Trophoblast cell (in vitro differentiated cells and primary cell): ENCODE measurements around the gene MAN1C1.

Experiments used
- DNase-seq, 2 donors: peaks; one replicate each; pipeline ENCODE4 v3.0.0-alpha.2; 2016
- H2AFZ ChIP-seq: 2 replicates; pipeline ENCODE4 v1.6.1; 2013; ENCODE audit warnings: low read length, moderate library complexity, mild to moderate bottlenecking; ENCODE audit not compliant: insufficient read depth, poor library complexity
- H2AK5ac ChIP-seq: 2 replicates; pipeline ENCODE4 v1.6.1; 2013; ENCODE audit warnings: mild to moderate bottlenecking, low read length
- H2BK120ac ChIP-seq: 2 replicates; pipeline ENCODE4 v1.6.1; 2013; ENCODE audit warnings: low read length, mild to moderate bottlenecking, moderate library complexity; ENCODE audit not compliant: insufficient read depth, poor library complexity
- H2BK12ac ChIP-seq: 2 replicates; pipeline ENCODE4 v1.6.1; 2013; ENCODE audit warnings: mild to moderate bottlenecking, low read length, moderate library complexity
- H2BK5ac ChIP-seq: 2 replicates; pipeline ENCODE4 v1.6.1; 2013; ENCODE audit warnings: low read length, low read depth, moderate library complexity, mild to moderate bottlenecking; ENCODE audit not compliant: poor library complexity
- H3K14ac ChIP-seq: 2 replicates; pipeline ENCODE4 v1.6.1; 2013; ENCODE audit warnings: mild to moderate bottlenecking, low read length
- H3K18ac ChIP-seq: 2 replicates; pipeline ENCODE4 v1.6.1; 2013; ENCODE audit warnings: mild to moderate bottlenecking, low read length
- H3K23ac ChIP-seq: 2 replicates; pipeline ENCODE4 v1.6.1; 2013; ENCODE audit warnings: low read length
- H3K27ac ChIP-seq: 2 replicates; pipeline ENCODE4 v1.5.1; 2013; ENCODE audit warnings: low read depth, mild to moderate bottlenecking, inconsistent platforms, low read length, moderate library complexity
- H3K27me3 ChIP-seq: 2 replicates; pipeline ENCODE4 v1.6.1; 2013; ENCODE audit warnings: inconsistent platforms, mild to moderate bottlenecking, low read length, moderate library complexity; ENCODE audit not compliant: insufficient read depth
- H3K36me3 ChIP-seq, 2 experiments: 1 replicate in 1 of 2; 2 replicates in 1 of 2; pipeline ENCODE4 v1.6.1; 2013; ENCODE audit warnings: low read length in 2 of 2, mild to moderate bottlenecking in 2 of 2, moderate library complexity in 1 of 2; ENCODE audit not compliant: insufficient read depth in 2 of 2, control insufficient read depth in 1 of 2
- H3K4ac ChIP-seq: 2 replicates; pipeline ENCODE4 v1.6.1; 2013; ENCODE audit warnings: low read depth, mild to moderate bottlenecking, low read length, moderate library complexity
- H3K4me1 ChIP-seq, 2 experiments: 1 replicate in 1 of 2; 2 replicates in 1 of 2; pipeline ENCODE4 v1.6.1; 2013; ENCODE audit warnings: low read length in 2 of 2, mild to moderate bottlenecking in 2 of 2, moderate library complexity in 1 of 2; ENCODE audit not compliant: insufficient read depth in 2 of 2, control insufficient read depth in 1 of 2
- H3K4me2 ChIP-seq: 2 replicates; pipeline ENCODE4 v1.6.1; 2013; ENCODE audit warnings: inconsistent platforms, mild to moderate bottlenecking, low read length, moderate library complexity
- H3K4me3 ChIP-seq: 2 replicates; pipeline ENCODE4 v1.5.1; 2013; ENCODE audit warnings: mild to moderate bottlenecking, low read depth, low read length, inconsistent platforms
- H3K79me1 ChIP-seq: one replicate; pipeline ENCODE4 v1.6.1; 2013; ENCODE audit warnings: low read length
- H3K79me2 ChIP-seq: 2 replicates; pipeline ENCODE4 v1.6.1; 2013; ENCODE audit warnings: low read length, mild to moderate bottlenecking; ENCODE audit not compliant: control insufficient read depth, insufficient read depth, poor library complexity
- H3K9ac ChIP-seq: 2 replicates; pipeline ENCODE4 v1.6.1; 2013; ENCODE audit warnings: mild to moderate bottlenecking, low read length
- H3K9me3 ChIP-seq: 2 replicates; pipeline ENCODE4 v1.6.1; 2013; ENCODE audit warnings: low read depth, mild to moderate bottlenecking, control low read depth, inconsistent platforms, low read length; ENCODE audit not compliant: insufficient read depth
- H4K12ac ChIP-seq: 2 replicates; pipeline ENCODE4 v1.6.1; 2013; ENCODE audit warnings: low read depth, mild to moderate bottlenecking, low read length, moderate library complexity
- H4K8ac ChIP-seq: 2 replicates; pipeline ENCODE4 v1.6.1; 2013; ENCODE audit warnings: low read depth, mild to moderate bottlenecking, low read length, moderate library complexity
- H4K91ac ChIP-seq: one replicate; pipeline ENCODE4 v1.6.1; 2013; ENCODE audit warnings: low read depth, mild to moderate bottlenecking, low read length, moderate library complexity
- WGBS: extraction: QIAGEN DNeasy Blood & Tissue Kit; methylation state at CpG from one replicate; pipeline ENCODE4 v1.1.7; 2013; ENCODE audit warnings: missing lambda C conversion rate; ENCODE audit not compliant: insufficient read length, insufficient coverage; ENCODE audit errors: extremely low coverage; 5-methylcytosine and 5-hydroxymethylcytosine counted together

MAN1C1 gene

DNA sequence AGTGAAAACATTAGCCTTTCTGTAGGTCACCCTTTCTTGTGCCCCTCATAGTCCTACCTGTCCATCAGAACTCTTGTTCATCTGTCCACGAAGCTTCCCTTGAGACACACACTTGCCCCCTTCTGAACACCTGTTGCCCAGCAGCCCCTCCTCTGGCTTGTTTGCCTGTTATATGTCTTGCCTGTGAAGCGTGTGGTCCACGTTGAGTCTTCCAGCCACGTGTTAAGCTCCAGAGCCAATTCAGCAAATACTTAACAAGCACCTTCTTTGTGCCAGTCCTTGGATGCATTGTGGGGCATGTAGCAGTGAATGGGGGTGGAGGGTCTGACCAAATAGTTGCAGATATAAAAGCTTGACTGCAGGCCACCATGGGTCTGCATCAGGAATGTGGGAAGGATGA, 66.6 kb downstream of the MAN1C1 start:
- no peak overlapping the region for H3K9ac ChIP-seq
- no peak overlapping the region for H2AK5ac ChIP-seq
- H2AFZ ChIP-seq, result no peak overlapping the region
- H3K4me1 ChIP-seq, result no peaks in the 10 kb centered on the region
- H3K4me3 ChIP-seq, result no peak overlapping the region
- H4K8ac ChIP-seq, result no peak overlapping the region
- H3K9me3 ChIP-seq, result no peaks in the 10 kb centered on the region
- no peak overlapping the region for H2BK120ac ChIP-seq
- H3K23ac ChIP-seq, result no peak overlapping the region
- H3K27ac ChIP-seq, result no peak overlapping the region
- H4K12ac ChIP-seq, result no peak overlapping the region
- no peak for DNase-seq
- no peak overlapping the region for H2BK5ac ChIP-seq
- H3K4ac ChIP-seq, result no peak overlapping the region
- H3K18ac ChIP-seq, result no peak overlapping the region
- no peak overlapping the region for H3K14ac ChIP-seq
- no peaks in the 10 kb centered on the region for H3K79me1 ChIP-seq
- H3K27me3 ChIP-seq, result no peaks in the 10 kb centered on the region
- no peak overlapping the region for H3K4me2 ChIP-seq
- WGBS, result no CpG with 5 or more reads among the region's 4 CpGs
- no peaks in the 10 kb centered on the region for H3K79me2 ChIP-seq
- no peak overlapping the region for H4K91ac ChIP-seq
- H3K36me3 ChIP-seq, result no peaks in the 10 kb centered on the region
- H2BK12ac ChIP-seq, result no peak overlapping the region

DNA sequence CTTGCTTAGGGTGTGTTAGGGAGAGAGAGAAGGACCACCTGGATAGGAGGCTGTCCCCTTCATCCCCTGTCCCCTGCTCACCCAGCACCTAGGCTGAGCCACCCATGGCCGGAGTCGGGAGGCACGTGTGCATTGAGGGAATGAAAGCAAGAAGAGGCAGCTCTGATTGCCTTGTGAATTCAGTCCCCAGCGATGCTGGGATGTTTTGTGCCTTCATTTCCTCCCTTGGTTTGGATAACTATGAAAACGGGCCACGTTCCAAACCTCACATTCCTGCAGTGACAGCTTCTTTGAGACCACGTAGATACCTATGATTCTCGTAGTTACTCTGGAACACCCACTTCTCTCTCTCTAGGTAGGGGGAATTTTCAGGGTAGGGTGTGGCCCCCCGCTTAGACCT, 67.1 kb downstream of the MAN1C1 start:
- no peak overlapping the region for H4K8ac ChIP-seq
- H3K27me3 ChIP-seq, result no peaks in the 10 kb centered on the region
- H2BK12ac ChIP-seq, result no peak overlapping the region
- H3K27ac ChIP-seq, result no peak overlapping the region
- H3K79me2 ChIP-seq, result no peaks in the 10 kb centered on the region
- no peaks in the 10 kb centered on the region for H3K36me3 ChIP-seq
- H3K18ac ChIP-seq, result no peak overlapping the region
- H3K9me3 ChIP-seq, result no peaks in the 10 kb centered on the region
- H2BK120ac ChIP-seq, result no peak overlapping the region
- DNase-seq, result no peak
- WGBS, result no CpG with 5 or more reads among the region's 9 CpGs
- H3K79me1 ChIP-seq, result no peaks in the 10 kb centered on the region
- no peak overlapping the region for H3K9ac ChIP-seq
- no peak overlapping the region for H3K4me2 ChIP-seq
- H2BK5ac ChIP-seq, result no peak overlapping the region
- no peak overlapping the region for H3K4ac ChIP-seq
- no peaks in the 10 kb centered on the region for H3K4me1 ChIP-seq
- H4K91ac ChIP-seq, result no peak overlapping the region
- no peak overlapping the region for H2AK5ac ChIP-seq
- no peak overlapping the region for H2AFZ ChIP-seq
- H4K12ac ChIP-seq, result no peak overlapping the region
- H3K23ac ChIP-seq, result no peak overlapping the region
- no peak overlapping the region for H3K4me3 ChIP-seq
- no peak overlapping the region for H3K14ac ChIP-seq

DNA sequence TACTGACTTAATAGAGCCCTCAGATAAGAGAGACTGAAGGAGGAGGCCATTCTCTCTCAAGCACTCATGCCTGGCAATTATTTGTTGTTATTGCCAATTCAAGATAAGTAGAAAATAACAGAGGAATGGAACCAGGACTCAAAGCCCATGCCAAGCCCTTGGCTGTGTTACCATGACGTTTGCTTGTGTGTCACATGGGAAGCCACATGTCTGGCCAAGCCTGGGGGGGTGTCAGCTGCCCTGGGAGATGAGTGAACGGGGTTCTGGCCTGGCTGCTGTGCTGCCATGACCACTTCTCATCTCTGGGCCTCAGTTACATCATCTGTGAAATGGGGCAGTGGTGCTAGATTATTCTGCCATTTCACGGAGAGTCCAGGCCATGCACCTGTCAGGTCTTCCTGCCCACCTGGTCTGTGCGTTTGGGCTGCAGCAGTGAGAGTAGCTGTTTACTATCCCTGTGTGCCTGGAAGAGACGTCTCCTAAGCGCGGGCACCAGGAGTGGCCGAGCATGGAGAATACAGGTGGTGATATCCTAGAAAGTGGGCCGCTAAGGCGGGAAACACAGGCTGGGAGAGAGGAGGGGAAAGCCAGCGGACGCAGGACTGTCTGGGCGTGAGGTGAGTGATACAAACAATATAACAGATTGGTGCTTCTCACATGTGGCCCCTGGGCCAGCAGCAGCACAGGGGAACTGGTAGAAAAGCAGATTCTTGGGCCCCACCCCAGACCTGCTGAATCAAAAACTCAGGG, 67.8 kb downstream of the MAN1C1 start:
- H2AFZ ChIP-seq, result no peak overlapping the region
- no peak overlapping the region for H4K91ac ChIP-seq
- no peak overlapping the region for H3K18ac ChIP-seq
- no peaks in the 10 kb centered on the region for H3K27me3 ChIP-seq
- H3K79me2 ChIP-seq, result no peaks in the 10 kb centered on the region
- WGBS, result no CpG with 5 or more reads among the region's 13 CpGs
- H3K4me2 ChIP-seq, result no peak overlapping the region
- H3K23ac ChIP-seq, result no peak overlapping the region
- H3K4me3 ChIP-seq, result no peak overlapping the region
- no peak overlapping the region for H3K9ac ChIP-seq
- no peak overlapping the region for H2BK120ac ChIP-seq
- H3K36me3 ChIP-seq, result no peaks in the 10 kb centered on the region
- no peak overlapping the region for H2BK12ac ChIP-seq
- no peaks in the 10 kb centered on the region for H3K4me1 ChIP-seq
- H3K4ac ChIP-seq, result no peak overlapping the region
- no peak for DNase-seq
- H3K9me3 ChIP-seq, result no peaks in the 10 kb centered on the region
- H3K14ac ChIP-seq, result no peak overlapping the region
- H2BK5ac ChIP-seq, result no peak overlapping the region
- H2AK5ac ChIP-seq, result no peak overlapping the region
- no peaks in the 10 kb centered on the region for H3K79me1 ChIP-seq
- H4K8ac ChIP-seq, result no peak overlapping the region
- H3K27ac ChIP-seq, result no peak overlapping the region
- H4K12ac ChIP-seq, result no peak overlapping the region

DNA sequence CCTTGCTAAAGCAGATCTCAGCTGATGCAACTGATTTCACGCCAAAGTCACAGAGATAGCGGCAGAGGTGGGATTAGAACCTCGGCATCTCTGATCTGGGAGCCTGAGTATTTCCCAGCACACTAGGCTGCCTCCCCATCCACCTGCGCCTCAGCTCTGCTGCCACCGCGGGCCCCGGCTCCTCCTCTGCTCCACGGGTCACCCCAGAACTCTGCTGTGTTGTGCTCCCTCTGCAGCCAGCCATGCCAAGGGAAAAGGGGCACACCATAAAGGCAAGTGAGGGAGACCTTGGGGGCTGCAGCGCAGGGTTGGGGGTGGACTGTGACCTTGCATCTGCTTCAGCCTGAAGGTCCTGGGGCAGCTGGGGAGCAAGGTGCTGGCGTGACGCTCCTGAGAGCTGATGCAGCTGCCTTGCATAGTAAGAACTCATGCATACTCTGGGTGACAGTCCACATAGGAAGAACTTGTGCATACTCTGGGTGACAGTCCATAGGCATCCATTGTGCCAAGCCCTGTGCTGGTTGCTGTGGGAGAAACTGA, 68.7 kb downstream of the MAN1C1 start:
- Histone ChIP-seq H3K9ac (no peak overlapping the region), H2BK5ac (no peak overlapping the region), H3K23ac (no peak overlapping the region), H3K18ac (no peak overlapping the region), H2AK5ac (no peak overlapping the region), H2AFZ (no peak overlapping the region), H4K12ac (no peak overlapping the region), H4K8ac (no peak overlapping the region), H3K4ac (no peak overlapping the region), H3K79me2 (no peaks in the 10 kb centered on the region), H2BK120ac (no peak overlapping the region), H3K14ac (no peak overlapping the region), H4K91ac (no peak overlapping the region), H3K79me1 (no peaks in the 10 kb centered on the region), H2BK12ac (no peak overlapping the region), H3K27ac (no peak overlapping the region), H3K9me3 (peaks cover 2% of the 10 kb centered on the region), H3K4me2 (no peak overlapping the region), H3K4me1 (no peaks in the 10 kb centered on the region), H3K36me3 (no peaks in the 10 kb centered on the region), H3K27me3 (no peaks in the 10 kb centered on the region), H3K4me3 (no peak overlapping the region)
- DNase-seq, result no peak
- WGBS, result no CpG with 5 or more reads among the region's 11 CpGs
